Measurements from ENCODE around the gene ZBTB39.

Gene ZBTB39

GRCh38 chr12:57009949-57010626 lies 3.7 kb upstream of the ZBTB39 start:
- no peak for DNase-seq
- intact Hi-C loops (cut with DNase I) = loop anchor here (5.0 kb wide), 1 partner anchor 57 kb away; no protein-coding TSS in a partner anchor

GRCh38 chr12:57008178-57008577 lies 1.8 kb upstream of the ZBTB39 start:
- intact Hi-C loops (cut with DNase I) = loop anchor here (5.0 kb wide), 1 partner anchor 59 kb away; no protein-coding TSS in a partner anchor
- DNase-seq = peak in 5 of 42 donors; percentile 8 to 49 (median 18)

- no peak for DNase-seq
- intact Hi-C loops (cut with DNase I) = loop anchor here (5.0 kb wide), 1 partner anchor 60 kb away; no protein-coding TSS in a partner anchor
Observed at GRCh38 chr12:57006809-57007475, 596 bp upstream of the ZBTB39 start.

- intact Hi-C loops (cut with DNase I) = loop anchor here (5.0 kb wide), 1 partner anchor 63 kb away; no protein-coding TSS in a partner anchor
- no peak for DNase-seq
Observed at GRCh38 chr12:57004651-57005050, 1.7 kb downstream of the ZBTB39 start.

- intact Hi-C loops (cut with DNase I) = no loop called here
- DNase-seq = no peak
Observed at GRCh38 chr12:57003395-57003794, 3.0 kb downstream of the ZBTB39 start.

GRCh38 chr12:57001448-57001906 lies 4.9 kb downstream of the ZBTB39 start:
- intact Hi-C loops (cut with DNase I) = no loop called here
- peak in 40 of 42 donors; percentile 14 to 78 (median 56) for DNase-seq

GRCh38 chr12:57000393-57000792 lies 6.0 kb downstream of the ZBTB39 start:
- intact Hi-C loops (cut with DNase I) = no loop called here
- DNase-seq = no peak

GRCh38 chr12:56999456-56999855 lies 6.9 kb downstream of the ZBTB39 start:
- no peak for DNase-seq
- intact Hi-C loops (cut with DNase I) = no loop called here

GRCh38 chr12:56998981-56999380 lies 7.4 kb downstream of the ZBTB39 start:
- intact Hi-C loops (cut with DNase I) = no loop called here
- no peak for DNase-seq

- intact Hi-C loops (cut with DNase I) = no loop called here
- DNase-seq = no peak
Observed at GRCh38 chr12:56998316-56998715, 8.0 kb downstream of the ZBTB39 start.

GRCh38 chr12:56996793-56997545 lies 9.4 kb downstream of the ZBTB39 start:
- intact Hi-C loops (cut with DNase I) = no loop called here
- DNase-seq = peak in 2 of 42 donors; percentile 14 to 17

GRCh38 chr12:56995930-56996496 lies 10.3 kb downstream of the ZBTB39 start:
- intact Hi-C loops (cut with DNase I) = no loop called here
- DNase-seq = peak in 2 of 42 donors; percentile 21 to 29

GRCh38 chr12:56995201-56995929 lies 11.0 kb downstream of the ZBTB39 start:
- DNase-seq = peak in 2 of 42 donors; percentile 27 to 33
- intact Hi-C loops (cut with DNase I) = no loop called here

- DNase-seq = peak in 2 of 42 donors; percentile 17 to 27
- intact Hi-C loops (cut with DNase I) = no loop called here
Observed at GRCh38 chr12:56994231-56994746, 12.1 kb downstream of the ZBTB39 start.

GRCh38 chr12:56993346-56993745 lies 13.0 kb downstream of the ZBTB39 start:
- intact Hi-C loops (cut with DNase I) = no loop called here
- DNase-seq = peak in 2 of 42 donors; percentile 26 to 29

GRCh38 chr12:56991319-56992246 lies 14.8 kb downstream of the ZBTB39 start:
- DNase-seq = peak in 27 of 42 donors; percentile 10 to 57 (median 34)
- intact Hi-C loops (cut with DNase I) = no loop called here

GRCh38 chr12:56990648-56991318 lies 15.6 kb downstream of the ZBTB39 start:
- peak in 2 of 42 donors; percentile 33 for DNase-seq
- intact Hi-C loops (cut with DNase I) = no loop called here
